ENCODE measurements around the gene FOSL2. TPM values are rescaled to one million over a fixed set of nuclear protein-coding genes. Genes with fewer than 3 reads are reported as not detected.

Gene FOSL2
- polyA plus RNA-seq, 1 of the 3 experiments (the other 2 are of a cell fraction): 41.7 TPM

DNA sequence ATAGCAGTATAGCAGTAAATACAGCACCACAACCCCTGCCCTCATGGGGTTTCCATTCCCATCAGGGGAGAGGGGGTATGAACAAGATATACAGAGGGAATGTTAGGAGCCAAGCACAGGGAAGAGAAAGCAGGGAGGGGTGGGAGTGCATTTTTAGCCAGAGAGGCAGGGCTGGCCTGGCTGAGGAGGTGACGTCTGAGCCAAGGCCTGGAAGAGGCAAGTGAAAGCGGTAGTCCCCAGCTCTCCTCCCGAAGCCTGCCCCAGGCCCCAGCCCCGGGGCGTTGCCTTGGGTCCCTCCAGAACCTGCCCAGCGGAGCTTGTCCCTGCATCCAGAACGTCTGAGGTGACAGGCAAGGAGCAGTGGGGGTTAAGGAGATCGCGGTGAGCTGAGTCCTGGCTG lies 45.1 kb upstream of the FOSL2 start:
- no peak overlapping the region for H2AFZ ChIP-seq (ENCODE audit: low read depth)
- H3K4me2 ChIP-seq: no peak overlapping the region
- no peaks in the 10 kb centered on the region for H3K9me2 ChIP-seq
- DNase-seq: no peak
- POLR2A ChIA-PET: interaction anchor here (0.5 kb wide), 1 partner anchor 238 kb away, joined by 4 read pairs; no protein-coding TSS in a partner anchor
- H3K27me3 ChIP-seq (ENCODE audit: insufficient read depth): no peaks in the 10 kb centered on the region
- H3K9me3 ChIP-seq: no peaks in the 10 kb centered on the region
- H3K4me1 ChIP-seq (ENCODE audit: control insufficient read depth in 1 of 2, insufficient read depth in 2 of 2, low read depth in 1 of 2, low read length in 1 of 2): peaks cover 7 to 48% of the 10 kb centered on the region in 2 experiments; a peak in 2 of 4 replicates
- CTCF ChIA-PET: interaction anchor here (0.8 to 1.2 kb wide), 2 partner anchors 192 to 664 kb away, joined by 3 read pairs; no protein-coding TSS in a partner anchor
- H3K36me3 ChIP-seq (replicated peaks in 1 of 2; ENCODE audit: control insufficient read depth in 1 of 2, insufficient read depth in 2 of 2, low read length in 1 of 2): no peaks in the 10 kb centered on the region
- TF ChIP-seq RXRA (IDR thresholded peaks at IDR 0.05; ENCODE audit: borderline replicate concordance, low read depth) (no peak), FOXM1 (IDR thresholded peaks at IDR 0.05; ENCODE audit: low read depth) (no peak), YY1 (IDR thresholded peaks at IDR 0.05; ENCODE audit: low read depth) (no peak), RCOR1 (IDR thresholded peaks at IDR 0.05; ENCODE audit: low read length) (no peak), TCF12 (IDR thresholded peaks at IDR 0.05) (no peak), SMC3 (IDR thresholded peaks at IDR 0.05; ENCODE audit: low read depth, low read length) (no peak), MEF2A (IDR thresholded peaks at IDR 0.05; ENCODE audit: borderline replicate concordance, low read depth) (no peak)
- H4K20me1 ChIP-seq (ENCODE audit: insufficient read depth): no peaks in the 10 kb centered on the region
- no peak overlapping the region for H3K4me3 ChIP-seq (ENCODE audit: low read depth in 2 of 2, low read length in 1 of 2)
- peaks cover 6% of the 10 kb centered on the region for H3F3A ChIP-seq (replicated peaks; ENCODE audit: insufficient read depth)
- H3K79me2 ChIP-seq (ENCODE audit: insufficient read depth): no peaks in the 10 kb centered on the region
- 97% methylated on average over 9 of the region's 9 CpGs for WGBS (ENCODE audit: low lambda C conversion rate)
- H3K9ac ChIP-seq: no peak overlapping the region
- H3K27ac ChIP-seq (ENCODE audit: low read depth in 2 of 2, low read length in 1 of 2): no peak overlapping the region; a peak in 1 of 4 replicates

DNA sequence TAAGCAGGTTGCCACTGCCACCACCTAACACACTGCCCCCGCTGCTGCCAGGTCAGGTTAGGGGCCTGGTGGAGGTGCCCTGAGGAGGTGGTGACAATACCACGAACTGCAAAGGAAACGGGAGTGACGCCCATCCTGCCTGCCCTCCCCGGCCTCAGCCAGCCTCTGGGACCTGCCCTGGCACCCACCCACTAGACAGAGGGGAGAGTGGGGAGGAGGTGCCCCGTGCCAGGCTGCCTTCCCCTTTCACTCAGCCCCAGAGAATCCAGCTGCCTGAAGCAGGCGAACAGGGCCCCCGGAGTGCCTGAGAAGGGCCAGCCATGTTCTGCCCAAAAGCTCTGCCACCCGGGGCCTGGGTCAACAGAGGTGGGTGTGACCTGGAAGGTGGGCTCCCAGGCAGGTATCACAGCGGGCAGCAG lies 44.5 kb upstream of the FOSL2 start:
- Histone ChIP-seq H3K9me3 (no peaks in the 10 kb centered on the region), H3K4me3 (ENCODE audit: low read depth in 2 of 2, low read length in 1 of 2) (no peak overlapping the region), H3K4me2 (no peak overlapping the region), H3K79me2 (ENCODE audit: insufficient read depth) (no peaks in the 10 kb centered on the region), H3F3A (replicated peaks; ENCODE audit: insufficient read depth) (peaks cover 6% of the 10 kb centered on the region), H2AFZ (ENCODE audit: low read depth) (no peak overlapping the region), H3K27ac (ENCODE audit: low read depth in 2 of 2, low read length in 1 of 2) (no peak overlapping the region), H3K27me3 (ENCODE audit: insufficient read depth) (no peaks in the 10 kb centered on the region), H3K9me2 (no peaks in the 10 kb centered on the region), H3K4me1 (ENCODE audit: control insufficient read depth in 1 of 2, insufficient read depth in 2 of 2, low read depth in 1 of 2, low read length in 1 of 2) (peaks cover 4 to 46% of the 10 kb centered on the region in 2 experiments; a peak in 2 of 4 replicates), H4K20me1 (ENCODE audit: insufficient read depth) (no peaks in the 10 kb centered on the region), H3K36me3 (replicated peaks in 1 of 2; ENCODE audit: control insufficient read depth in 1 of 2, insufficient read depth in 2 of 2, low read length in 1 of 2) (no peaks in the 10 kb centered on the region), H3K9ac (no peak overlapping the region)
- TF ChIP-seq GABPA (IDR thresholded peaks at IDR 0.05; ENCODE audit: low read depth) (no peak), NFIC (IDR thresholded peaks at IDR 0.05; ENCODE audit: borderline replicate concordance) (no peak), EP300 (IDR thresholded peaks at IDR 0.05; ENCODE audit: borderline replicate concordance in 1 of 2, low read depth in 1 of 2, low read length in 1 of 2) (no peak), MXI1 (IDR thresholded peaks at IDR 0.05; ENCODE audit: low read depth, low read length) (no peak), JUND (IDR thresholded peaks at IDR 0.05) (no peak)
- TF ChIP-seq, protein P1, sequence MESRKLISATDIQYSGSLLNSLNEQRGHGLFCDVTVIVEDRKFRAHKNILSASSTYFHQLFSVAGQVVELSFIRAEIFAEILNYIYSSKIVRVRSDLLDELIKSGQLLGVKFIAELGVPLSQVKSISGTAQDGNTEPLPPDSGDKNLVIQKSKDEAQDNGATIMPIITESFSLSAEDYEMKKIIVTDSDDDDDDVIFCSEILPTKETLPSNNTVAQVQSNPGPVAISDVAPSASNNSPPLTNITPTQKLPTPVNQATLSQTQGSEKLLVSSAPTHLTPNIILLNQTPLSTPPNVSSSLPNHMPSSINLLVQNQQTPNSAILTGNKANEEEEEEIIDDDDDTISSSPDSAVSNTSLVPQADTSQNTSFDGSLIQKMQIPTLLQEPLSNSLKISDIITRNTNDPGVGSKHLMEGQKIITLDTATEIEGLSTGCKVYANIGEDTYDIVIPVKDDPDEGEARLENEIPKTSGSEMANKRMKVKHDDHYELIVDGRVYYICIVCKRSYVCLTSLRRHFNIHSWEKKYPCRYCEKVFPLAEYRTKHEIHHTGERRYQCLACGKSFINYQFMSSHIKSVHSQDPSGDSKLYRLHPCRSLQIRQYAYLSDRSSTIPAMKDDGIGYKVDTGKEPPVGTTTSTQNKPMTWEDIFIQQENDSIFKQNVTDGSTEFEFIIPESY (IDR thresholded peaks at IDR 0.05; ENCODE audit: borderline replicate concordance, low read depth): no peak
- ChIA-PET CTCF (interaction anchor here (1.2 kb wide), 1 partner anchor 664 kb away, joined by 3 read pairs; no protein-coding TSS in a partner anchor), POLR2A (no interaction called here)
- 98% methylated on average over 4 of the region's 10 CpGs for WGBS (ENCODE audit: low lambda C conversion rate)
- DNase-seq: no peak
